ENCODE measurements around the gene YPEL1.

The YPEL1 gene

DNA sequence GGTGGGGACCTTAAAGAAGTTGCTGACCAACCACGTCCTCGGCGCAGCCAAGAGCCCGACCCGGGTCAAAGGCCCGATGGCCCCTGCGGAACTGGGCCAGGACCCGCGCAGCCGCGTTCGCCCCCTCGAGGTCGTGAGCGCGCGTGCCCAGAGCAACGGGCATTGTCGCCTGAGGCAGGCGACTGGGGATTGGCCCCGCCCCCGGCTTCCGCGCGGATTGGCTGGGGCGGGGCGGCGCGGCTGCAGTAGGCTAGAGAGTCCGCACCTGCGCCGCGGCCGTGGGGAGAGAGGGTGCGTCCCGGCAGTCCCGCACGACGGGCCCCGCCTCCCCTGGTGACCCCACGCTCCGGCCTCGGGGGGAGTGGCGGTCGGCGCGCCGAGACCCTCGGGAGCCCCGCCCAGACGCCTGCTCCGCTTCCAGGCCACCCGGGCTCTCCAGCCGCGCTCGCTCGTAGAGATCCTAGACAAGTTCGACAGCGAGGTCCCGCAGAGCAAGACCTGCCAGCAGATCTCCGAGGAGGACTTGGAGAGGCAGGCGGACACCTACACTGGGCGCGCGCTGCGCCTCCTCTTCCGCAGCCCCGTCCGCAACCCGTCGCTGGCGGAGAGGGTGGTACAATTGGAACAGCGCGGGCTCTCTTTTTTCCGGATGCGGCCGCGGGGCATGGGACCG, 78.1 kb downstream of the YPEL1 start:
- no peaks in the 10 kb centered on the region for H3K27me3 ChIP-seq (replicated peaks in 2 of 5; ENCODE audit: control insufficient read depth in 4 of 5, insufficient read depth in 5 of 5, low read length in 4 of 5)
- WGBS (ENCODE audit: insufficient coverage) = under 1% methylated on average over 69 of the region's 79 CpGs
- no peaks in the 10 kb centered on the region for H3K9me3 ChIP-seq (ENCODE audit: control extremely low read depth in 1 of 5, control insufficient read depth in 4 of 5, insufficient read depth in 2 of 5, low read depth in 1 of 5, low read length in 4 of 5)
- ChIA-PET CTCF (interaction anchor here (1.1 to 2.2 kb wide), 2 partner anchors 11 to 12 kb away, joined by 4 to 14 read pairs; no protein-coding TSS in a partner anchor), POLR2A (no interaction called here)
- peaks cover 0 to 29% (median 28%) of the 10 kb centered on the region in 4 experiments for H3K4me1 ChIP-seq (ENCODE audit: control extremely low read depth in 1 of 4, control insufficient read depth in 4 of 4, insufficient read depth in 4 of 4, low read length in 3 of 4)
- peak; percentile 65 to 76 (median 68) for DNase-seq
- peaks cover 0 to 6% (median 0%) of the 10 kb centered on the region in 4 experiments for H3K36me3 ChIP-seq (ENCODE audit: control insufficient read depth in 4 of 4, insufficient read depth in 4 of 4, low read length in 3 of 4)
- peak overlapping the region; percentile 41 to 85 (median 73) for H3K4me3 ChIP-seq (ENCODE audit: control insufficient read depth in 1 of 7, extremely low read depth in 1 of 7, insufficient read depth in 4 of 7, low read depth in 2 of 7, low read length in 6 of 7)
- H3K27ac ChIP-seq (ENCODE audit: insufficient read depth in 1 of 2, low read depth in 1 of 2, low read length in 2 of 2, poor library complexity in 1 of 2, severe bottlenecking in 2 of 2) = peak overlapping the region in 1 of 2 experiments; percentile 68

GRCh38 chr22:21657020-21657359, 78.6 kb downstream of the YPEL1 start:
- H3K27ac ChIP-seq (ENCODE audit: insufficient read depth in 1 of 2, low read depth in 1 of 2, low read length in 2 of 2, poor library complexity in 1 of 2, severe bottlenecking in 2 of 2) = peak overlapping the region in 1 of 2 experiments; percentile 68
- peaks cover 0 to 6% (median 0%) of the 10 kb centered on the region in 4 experiments for H3K36me3 ChIP-seq (ENCODE audit: control insufficient read depth in 4 of 4, insufficient read depth in 4 of 4, low read length in 3 of 4)
- ChIA-PET POLR2A (no interaction called here), CTCF (interaction anchor here (0.9 to 2.2 kb wide), 2 partner anchors 11 to 36 kb away, joined by 3 to 14 read pairs; no protein-coding TSS in a partner anchor)
- 66% methylated on average over 17 of the region's 17 CpGs for WGBS (ENCODE audit: insufficient coverage)
- DNase-seq = peak in 1 of 3 donors; percentile 5
- no peaks in the 10 kb centered on the region for H3K27me3 ChIP-seq (replicated peaks in 2 of 5; ENCODE audit: control insufficient read depth in 4 of 5, insufficient read depth in 5 of 5, low read length in 4 of 5)
- H3K4me1 ChIP-seq (ENCODE audit: control extremely low read depth in 1 of 4, control insufficient read depth in 4 of 4, insufficient read depth in 4 of 4, low read length in 3 of 4) = peaks cover 0 to 34% (median 33%) of the 10 kb centered on the region in 4 experiments
- H3K9me3 ChIP-seq (ENCODE audit: control extremely low read depth in 1 of 5, control insufficient read depth in 4 of 5, insufficient read depth in 2 of 5, low read depth in 1 of 5, low read length in 4 of 5) = no peaks in the 10 kb centered on the region
- peak overlapping the region in 5 of 7 experiments; percentile 67 to 85 (median 74) for H3K4me3 ChIP-seq (ENCODE audit: control insufficient read depth in 1 of 7, extremely low read depth in 1 of 7, insufficient read depth in 4 of 7, low read depth in 2 of 7, low read length in 6 of 7)

GRCh38 chr22:21652547-21653545, 82.7 kb downstream of the YPEL1 start:
- WGBS (ENCODE audit: insufficient coverage) = 29% methylated on average over 26 of the region's 40 CpGs
- peaks cover 5 to 41% (median 40%) of the 10 kb centered on the region in 4 experiments for H3K4me1 ChIP-seq (ENCODE audit: control extremely low read depth in 1 of 4, control insufficient read depth in 4 of 4, insufficient read depth in 4 of 4, low read length in 3 of 4)
- ChIA-PET CTCF (interaction anchor here (1.0 to 2.4 kb wide), 5 partner anchors 10 to 24 kb away, joined by 3 to 9 read pairs (median 5); partner anchors contain the start of gene SDF2L1), POLR2A (no interaction called here)
- H3K36me3 ChIP-seq (ENCODE audit: control insufficient read depth in 4 of 4, insufficient read depth in 4 of 4, low read length in 3 of 4) = peaks cover 0 to 16% (median under 1%) of the 10 kb centered on the region in 4 experiments
- peak overlapping the region in 6 of 7 experiments; percentile 25 to 82 (median 72) for H3K4me3 ChIP-seq (ENCODE audit: control insufficient read depth in 1 of 7, extremely low read depth in 1 of 7, insufficient read depth in 4 of 7, low read depth in 2 of 7, low read length in 6 of 7)
- H3K27me3 ChIP-seq (replicated peaks in 2 of 5; ENCODE audit: control insufficient read depth in 4 of 5, insufficient read depth in 5 of 5, low read length in 4 of 5) = no peaks in the 10 kb centered on the region
- H3K9me3 ChIP-seq (ENCODE audit: control extremely low read depth in 1 of 5, control insufficient read depth in 4 of 5, insufficient read depth in 2 of 5, low read depth in 1 of 5, low read length in 4 of 5) = no peaks in the 10 kb centered on the region
- DNase-seq = no peak
- peak overlapping the region in 1 of 2 experiments; percentile 70 for H3K27ac ChIP-seq (ENCODE audit: insufficient read depth in 1 of 2, low read depth in 1 of 2, low read length in 2 of 2, poor library complexity in 1 of 2, severe bottlenecking in 2 of 2)

GRCh38 chr22:21652010-21652546, 83.5 kb downstream of the YPEL1 start:
- peaks cover 5 to 36% (median 35%) of the 10 kb centered on the region in 4 experiments for H3K4me1 ChIP-seq (ENCODE audit: control extremely low read depth in 1 of 4, control insufficient read depth in 4 of 4, insufficient read depth in 4 of 4, low read length in 3 of 4)
- no peaks in the 10 kb centered on the region for H3K27me3 ChIP-seq (replicated peaks in 2 of 5; ENCODE audit: control insufficient read depth in 4 of 5, insufficient read depth in 5 of 5, low read length in 4 of 5)
- 0% methylated on average over 41 of the region's 44 CpGs for WGBS (ENCODE audit: insufficient coverage)
- H3K4me3 ChIP-seq (ENCODE audit: control insufficient read depth in 1 of 7, extremely low read depth in 1 of 7, insufficient read depth in 4 of 7, low read depth in 2 of 7, low read length in 6 of 7) = peak overlapping the region; percentile 21 to 82 (median 70)
- DNase-seq = peak; percentile 84 to 89 (median 88)
- H3K36me3 ChIP-seq (ENCODE audit: control insufficient read depth in 4 of 4, insufficient read depth in 4 of 4, low read length in 3 of 4) = peaks cover 0 to 16% (median under 1%) of the 10 kb centered on the region in 4 experiments
- H3K27ac ChIP-seq (ENCODE audit: insufficient read depth in 1 of 2, low read depth in 1 of 2, low read length in 2 of 2, poor library complexity in 1 of 2, severe bottlenecking in 2 of 2) = peak overlapping the region in 1 of 2 experiments; percentile 70
- CTCF ChIA-PET = interaction anchor here (1.2 to 2.4 kb wide), 3 partner anchors 9 to 23 kb away, joined by 4 to 9 read pairs (median 6); partner anchors contain the start of gene SDF2L1
- POLR2A ChIA-PET = no interaction called here
- no peaks in the 10 kb centered on the region for H3K9me3 ChIP-seq (ENCODE audit: control extremely low read depth in 1 of 5, control insufficient read depth in 4 of 5, insufficient read depth in 2 of 5, low read depth in 1 of 5, low read length in 4 of 5)

DNA sequence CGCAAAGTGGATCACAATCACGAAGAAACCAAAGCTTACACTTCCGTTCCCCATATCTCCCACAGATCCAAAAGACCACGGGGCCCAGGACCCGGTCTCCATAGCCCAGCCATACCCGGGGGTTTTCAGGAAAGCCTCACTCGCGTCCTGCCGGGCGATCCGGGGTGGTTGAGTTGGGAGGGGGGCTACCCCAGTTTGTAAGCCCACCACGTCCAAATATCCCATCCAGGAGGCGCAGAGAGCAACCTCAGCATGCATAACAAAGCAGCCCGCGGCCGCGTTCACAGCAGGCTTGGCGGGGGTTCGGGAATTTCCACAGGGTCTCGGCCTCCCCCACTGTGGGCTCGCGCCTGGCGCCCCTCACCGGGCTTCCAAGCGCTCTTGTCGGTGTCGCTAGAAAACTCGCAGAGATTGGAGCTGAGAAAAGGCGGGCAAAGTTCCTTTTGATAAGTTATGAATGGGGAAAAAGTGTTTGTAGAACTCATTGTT, 84.0 kb downstream of the YPEL1 start:
- Histone ChIP-seq H3K4me1 (ENCODE audit: control extremely low read depth in 1 of 4, control insufficient read depth in 4 of 4, insufficient read depth in 4 of 4, low read length in 3 of 4) (peaks cover 5 to 33% (median 30%) of the 10 kb centered on the region in 4 experiments), H3K4me3 (ENCODE audit: control insufficient read depth in 1 of 7, extremely low read depth in 1 of 7, insufficient read depth in 4 of 7, low read depth in 2 of 7, low read length in 6 of 7) (peak overlapping the region; percentile 32 to 82 (median 70)), H3K27me3 (replicated peaks in 2 of 5; ENCODE audit: control insufficient read depth in 4 of 5, insufficient read depth in 5 of 5, low read length in 4 of 5) (no peaks in the 10 kb centered on the region), H3K27ac (ENCODE audit: insufficient read depth in 1 of 2, low read depth in 1 of 2, low read length in 2 of 2, poor library complexity in 1 of 2, severe bottlenecking in 2 of 2) (peak overlapping the region in 1 of 2 experiments; percentile 63), H3K9me3 (ENCODE audit: control extremely low read depth in 1 of 5, control insufficient read depth in 4 of 5, insufficient read depth in 2 of 5, low read depth in 1 of 5, low read length in 4 of 5) (no peaks in the 10 kb centered on the region), H3K36me3 (ENCODE audit: control insufficient read depth in 4 of 4, insufficient read depth in 4 of 4, low read length in 3 of 4) (peaks cover 0 to 16% (median under 1%) of the 10 kb centered on the region in 4 experiments)
- 0% methylated on average over 23 of the region's 29 CpGs for WGBS (ENCODE audit: insufficient coverage)
- CTCF ChIA-PET = interaction anchor here (1.2 to 2.4 kb wide), 3 partner anchors 9 to 25 kb away, joined by 3 to 9 read pairs (median 4); partner anchors contain the start of gene SDF2L1
- peak in 1 of 3 donors; percentile 12 for DNase-seq
- POLR2A ChIA-PET = interaction anchor here (0.6 kb wide), 1 partner anchor 193 kb away, joined by 3 read pairs; no protein-coding TSS in a partner anchor

DNA sequence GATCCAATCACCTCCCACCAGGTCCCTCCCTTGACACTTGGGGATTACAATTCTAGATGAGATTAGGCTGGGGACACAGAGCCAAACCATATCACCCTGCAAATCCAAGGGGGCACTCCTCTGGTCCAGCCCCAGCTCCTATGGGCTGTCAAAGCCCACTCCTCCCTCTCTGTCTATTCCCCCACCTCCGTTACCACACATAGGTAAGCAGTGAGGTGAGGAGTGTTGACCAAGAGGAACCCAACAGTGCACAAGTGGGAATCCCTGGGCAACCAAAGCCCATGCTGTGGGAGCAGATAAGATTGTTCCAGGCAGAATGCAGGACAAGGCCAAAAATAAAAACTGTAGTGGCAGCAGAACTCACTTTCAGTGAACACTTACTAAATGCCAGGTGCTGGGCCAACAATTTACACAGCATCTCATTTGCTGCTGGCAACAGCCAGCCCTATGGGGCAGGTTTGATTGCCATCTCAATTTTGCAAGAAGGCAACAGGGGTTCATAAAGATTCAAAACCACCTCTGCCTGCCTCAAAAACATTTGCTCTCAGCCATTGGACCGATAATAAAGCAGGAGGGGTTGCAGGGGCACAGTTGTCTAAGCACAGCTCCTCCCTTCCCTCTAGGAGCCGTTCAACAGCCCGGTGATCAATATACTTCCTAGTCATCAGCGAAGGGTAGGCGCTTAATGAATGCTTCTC, 84.6 kb downstream of the YPEL1 start:
- no peak for DNase-seq
- 0% methylated on average over 5 of the region's 6 CpGs for WGBS (ENCODE audit: insufficient coverage)
- Histone ChIP-seq H3K27ac (ENCODE audit: insufficient read depth in 1 of 2, low read depth in 1 of 2, low read length in 2 of 2, poor library complexity in 1 of 2, severe bottlenecking in 2 of 2) (peak overlapping the region in 1 of 2 experiments; percentile 63), H3K36me3 (ENCODE audit: control insufficient read depth in 4 of 4, insufficient read depth in 4 of 4, low read length in 3 of 4) (peaks cover 0 to 21% (median under 1%) of the 10 kb centered on the region in 4 experiments), H3K4me3 (ENCODE audit: control insufficient read depth in 1 of 7, extremely low read depth in 1 of 7, insufficient read depth in 4 of 7, low read depth in 2 of 7, low read length in 6 of 7) (peak overlapping the region; percentile 32 to 82 (median 70)), H3K9me3 (ENCODE audit: control extremely low read depth in 1 of 5, control insufficient read depth in 4 of 5, insufficient read depth in 2 of 5, low read depth in 1 of 5, low read length in 4 of 5) (no peaks in the 10 kb centered on the region), H3K27me3 (replicated peaks in 2 of 5; ENCODE audit: control insufficient read depth in 4 of 5, insufficient read depth in 5 of 5, low read length in 4 of 5) (no peaks in the 10 kb centered on the region), H3K4me1 (ENCODE audit: control extremely low read depth in 1 of 4, control insufficient read depth in 4 of 4, insufficient read depth in 4 of 4, low read length in 3 of 4) (peaks cover 5 to 28% (median 24%) of the 10 kb centered on the region in 4 experiments)
- ChIA-PET CTCF (interaction anchor here (1.4 kb wide), 1 partner anchor 24 kb away, joined by 3 read pairs; no protein-coding TSS in a partner anchor), POLR2A (interaction anchor here (0.6 kb wide), 1 partner anchor 194 kb away, joined by 3 read pairs; no protein-coding TSS in a partner anchor)

Measured in common myeloid progenitor, CD34-positive (primary cell).